Endothelial cell of umbilical vein (primary cell): ENCODE measurements around the gene SNAPIN.

Source experiments
- CTCF ChIP-seq, 2 donors: IDR thresholded peaks; 1 replicate in 1 of 2; 2 replicates in 1 of 2; pipeline ENCODE4 v1.5.1; 2011; ENCODE audit warnings: low read length in 2 of 2, mild to moderate bottlenecking in 2 of 2, moderate library complexity in 2 of 2, control low read depth in 1 of 2, inconsistent platforms in 1 of 2, low read depth in 1 of 2; ENCODE audit not compliant: insufficient read depth in 1 of 2; ENCODE audit errors: extremely low read depth in 1 of 2
- EZH2 ChIP-seq: IDR thresholded peaks from 2 replicates; pipeline ENCODE4 v1.6.1; 2012; ENCODE audit warnings: borderline replicate concordance, low read depth, mild to moderate bottlenecking, moderate library complexity, low read length, inconsistent platforms; ENCODE audit not compliant: severe bottlenecking
- GATA2 ChIP-seq: IDR thresholded peaks from 2 replicates; pipeline ENCODE4 v1.7.0; 2011; ENCODE audit warnings: low read depth, mild to moderate bottlenecking, moderate library complexity, mixed read lengths, low read length; ENCODE audit not compliant: insufficient read length, insufficient read depth
- MYC ChIP-seq: IDR thresholded peaks from one replicate; pipeline ENCODE4 v1.6.1; 2011; ENCODE audit warnings: mild to moderate bottlenecking, low read depth, low read length
- POLR2A ChIP-seq: IDR thresholded peaks from 2 replicates; pipeline ENCODE4 v1.6.1; 2012; ENCODE audit warnings: low read depth, mild to moderate bottlenecking, control low read depth, low read length
- POLR2AphosphoS5 ChIP-seq: IDR thresholded peaks from 2 replicates; pipeline ENCODE4 v1.6.1; 2012; ENCODE audit warnings: low read depth, mild to moderate bottlenecking, control low read depth, low read length, moderate library complexity; ENCODE audit not compliant: insufficient read depth
- TF ChIP-seq, protein P1 (sequence below): IDR thresholded peaks from 2 replicates; pipeline ENCODE4 v1.6.1; 2011; ENCODE audit not compliant: insufficient read depth, insufficient read length

DNA sequence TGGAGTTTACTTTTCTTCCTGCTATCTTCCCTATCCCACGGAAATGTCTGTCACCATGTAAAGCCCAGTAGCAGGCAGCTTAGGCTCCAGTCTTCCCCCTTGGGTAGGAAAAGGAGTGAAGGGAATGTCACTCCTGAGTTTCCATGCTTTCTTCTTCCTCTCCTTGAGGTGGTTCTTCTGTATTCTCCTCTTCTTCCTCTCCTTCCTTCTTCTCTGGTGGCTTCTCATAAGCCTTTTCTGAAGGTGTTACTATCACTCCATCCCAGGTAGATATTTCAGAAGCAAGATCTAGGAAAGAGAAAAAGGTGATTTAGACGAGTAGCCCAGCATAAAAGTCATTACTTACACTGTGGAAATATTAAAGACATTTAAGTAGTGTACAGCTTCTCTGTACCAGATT, 3.8 kb downstream of the SNAPIN start:
- TF ChIP-seq CTCF (IDR thresholded peaks at IDR 0.05; ENCODE audit: extremely low read depth in 1 of 2, insufficient read depth in 1 of 2, low read depth in 1 of 2, low read length in 2 of 2) = no peak
- TF ChIP-seq MYC = no peak
- no peak for TF ChIP-seq EZH2
- no peak for TF ChIP-seq POLR2AphosphoS5
- no peak for TF ChIP-seq POLR2A
- TF ChIP-seq, protein P1, sequence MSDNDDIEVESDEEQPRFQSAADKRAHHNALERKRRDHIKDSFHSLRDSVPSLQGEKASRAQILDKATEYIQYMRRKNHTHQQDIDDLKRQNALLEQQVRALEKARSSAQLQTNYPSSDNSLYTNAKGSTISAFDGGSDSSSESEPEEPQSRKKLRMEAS = no peak
- TF ChIP-seq GATA2 = no peak
